Left colon (tissue), 2 donors: ENCODE measurements around the gene HEATR5A. TPM values are rescaled to one million over a fixed set of nuclear protein-coding genes. Genes with fewer than 3 reads are reported as not detected.
"Not testable (repeated sequence)": the region's sequence is repeated elsewhere in the genome, so short reads cannot be mapped to it uniquely, and the experiment has no call there.

Source experiments
- ATAC-seq: fragments of 200-7000 bp; cut with Tn5 transposase; one replicate; pipeline ENCODE4 v1.9.1; 2020; ENCODE audit warnings: mild to moderate bottlenecking, moderate library complexity
- DNase-seq, 2 donors: peaks; one replicate each; pipeline ENCODE4 v3.0.0-alpha.2; 2020
- intact Hi-C, 2 donors: fragments of 100-400 bp; cut with DNase I in 1 of 2; cut with micrococcal nuclease in 1 of 2; formaldehyde crosslinking; loops; one replicate each; pipeline versions ENCODE4 v1.11.2 to v1.14.0; 2022; cut with DNase I, micrococcal nuclease
- total RNA-seq, 2 donors: library from RNA; stranded (reverse); fragmentation: NEBNext Ultra II Directional; extraction: Animal tissue kit (Norgen Biotek cat#: 25700); gene quantifications; one replicate each; pipeline ENCODE4 v1.2.1, GENCODE V29; 2021
- donor health status: DM: no; HTN: no; CAD: no.
- donor health status: DM: yes; HTN: yes; CAD: no.

The HEATR5A gene
- total RNA-seq, 2 donors from 2014 or later, result 60.4 to 69.6 TPM

GRCh38 chr14:31270196-31270772, 150.1 kb downstream of the HEATR5A start:
- intact Hi-C loops, result no loop called here
- ATAC-seq, result peak; percentile 41
- peak in 1 of 2 donors; percentile 20 for DNase-seq

GRCh38 chr14:31269634-31270195, 150.6 kb downstream of the HEATR5A start:
- DNase-seq, result no peak
- no peak for ATAC-seq
- intact Hi-C loops, result no loop called here

- intact Hi-C loops, result no loop called here
- ATAC-seq (no peak), DNase-seq (no peak)
These were observed 152.1 kb downstream of the HEATR5A start for GRCh38 chr14:31268216-31268615.

- DNase-seq (no peak), ATAC-seq (no peak)
- intact Hi-C loops, result no loop called here
These were observed 153.7 kb downstream of the HEATR5A start for GRCh38 chr14:31266437-31267331.

GRCh38 chr14:31265701-31266398, 154.5 kb downstream of the HEATR5A start:
- DNase-seq (no peak), ATAC-seq (peak; percentile 45)

GRCh38 chr14:31263485-31264133, 156.7 kb downstream of the HEATR5A start:
- no peak for DNase-seq
- peak; percentile 61 for ATAC-seq
- intact Hi-C loops, result no loop called here

More at GRCh38 chr14:31265701-31266398, 154.5 kb downstream of the HEATR5A start:
- intact Hi-C loops, result no loop called here

- peak; percentile 25 for ATAC-seq
- DNase-seq, result no peak
- intact Hi-C loops, result no loop called here
These were observed 158.3 kb downstream of the HEATR5A start for GRCh38 chr14:31261859-31262731.

- DNase-seq (no peak), ATAC-seq (no peak)
- intact Hi-C loops, result no loop called here
These were observed 158.9 kb downstream of the HEATR5A start for GRCh38 chr14:31261523-31261858.

- ATAC-seq, DNase-seq, intact Hi-C loops: not testable (repeated sequence)
These were observed 161.3 kb downstream of the HEATR5A start for GRCh38 chr14:31259040-31259435.

- intact Hi-C loops, result no loop called here
- ATAC-seq, result no peak
These were observed 161.8 kb downstream of the HEATR5A start for GRCh38 chr14:31258427-31259039.

GRCh38 chr14:31257554-31258426, 162.6 kb downstream of the HEATR5A start:
- ATAC-seq, result peak; percentile 87
- DNase-seq, intact Hi-C loops: not testable (repeated sequence)

More at GRCh38 chr14:31258427-31259039, 161.8 kb downstream of the HEATR5A start:
- no peak for DNase-seq

GRCh38 chr14:31257244-31257553, 163.2 kb downstream of the HEATR5A start:
- no peak for ATAC-seq
- intact Hi-C loops, result no loop called here
- DNase-seq, result no peak

- no peak for ATAC-seq
- no peak for DNase-seq
- intact Hi-C loops, result no loop called here
These were observed 163.7 kb downstream of the HEATR5A start for GRCh38 chr14:31256534-31257243.

- DNase-seq, ATAC-seq, intact Hi-C loops: not testable (repeated sequence)
These were observed 164.4 kb downstream of the HEATR5A start for GRCh38 chr14:31255918-31256317.

- intact Hi-C loops, result no loop called here
- ATAC-seq (no peak), DNase-seq (no peak)
These were observed 165.1 kb downstream of the HEATR5A start for GRCh38 chr14:31255286-31255685.
